ENCODE results near the gene PPFIBP2.

- TF ChIP-seq YY1 (IDR thresholded peaks at IDR 0.05; ENCODE audit: extremely low read depth, insufficient replicate concordance, low read depth, low read length) (no peak), SIN3A (IDR thresholded peaks at IDR 0.05; ENCODE audit: low read depth) (no peak), CTCF (IDR thresholded peaks at IDR 0.05 in 2 of 3, conservative IDR thresholded peaks at IDR 0.05 in 1 of 3; ENCODE audit: borderline replicate concordance in 1 of 3, insufficient read depth in 1 of 3, low read depth in 2 of 3, low read length in 2 of 3) (peak; percentile 67 to 74 (median 67); a peak in 5 of 6 replicates), EZH2 (IDR thresholded peaks at IDR 0.05) (no peak), RAD21 (IDR thresholded peaks at IDR 0.05; ENCODE audit: low read depth) (peak; percentile 65), ZNF274 (IDR thresholded peaks at IDR 0.05; ENCODE audit: low read depth, low read length) (no peak), EZH2phosphoT487 (IDR thresholded peaks at IDR 0.05; ENCODE audit: borderline replicate concordance) (no peak), POLR2A (IDR thresholded peaks at IDR 0.05; ENCODE audit: borderline replicate concordance, extremely low read depth, insufficient read depth, insufficient read length) (no peak), JUND (IDR thresholded peaks at IDR 0.05) (no peak), REST (IDR thresholded peaks at IDR 0.05; ENCODE audit: low read depth) (no peak), CBX3 (IDR thresholded peaks at IDR 0.05; ENCODE audit: low read depth) (no peak), POLR2AphosphoS5 (IDR thresholded peaks at IDR 0.05; ENCODE audit: low read depth, low read length) (peak; percentile 51), CEBPB (IDR thresholded peaks at IDR 0.05; ENCODE audit: low read depth) (no peak)
Observed at GRCh38 chr11:7513234-7514098, at the start of gene PPFIBP2.

Data from HCT116 (cell line).